NCI-H2029 treated with DMSO at 0.1 percent for 48 hours (cell line): Measurements from ENCODE around the gene VMP1.
A peak's percentile ranks its signal among the peaks of the same experiment; 100 is the strongest.
"Not testable (repeated sequence)": the region's sequence is repeated elsewhere in the genome, so short reads cannot be mapped to it uniquely, and the experiment has no call there.

Experiments
- DNase-seq: peaks from one replicate; lab custom pipeline; 2025; lab: John Stamatoyannopoulos, UW

The VMP1 gene

GRCh38 chr17:59841091-59841881 lies 133.8 kb downstream of the VMP1 start:
- not testable (repeated sequence) for DNase-seq

- DNase-seq, result not testable (repeated sequence)
These were observed 134.4 kb downstream of the VMP1 start for GRCh38 chr17:59841882-59842263.

GRCh38 chr17:59842901-59843652 lies 135.6 kb downstream of the VMP1 start:
- peak; percentile 43 for DNase-seq

DNA sequence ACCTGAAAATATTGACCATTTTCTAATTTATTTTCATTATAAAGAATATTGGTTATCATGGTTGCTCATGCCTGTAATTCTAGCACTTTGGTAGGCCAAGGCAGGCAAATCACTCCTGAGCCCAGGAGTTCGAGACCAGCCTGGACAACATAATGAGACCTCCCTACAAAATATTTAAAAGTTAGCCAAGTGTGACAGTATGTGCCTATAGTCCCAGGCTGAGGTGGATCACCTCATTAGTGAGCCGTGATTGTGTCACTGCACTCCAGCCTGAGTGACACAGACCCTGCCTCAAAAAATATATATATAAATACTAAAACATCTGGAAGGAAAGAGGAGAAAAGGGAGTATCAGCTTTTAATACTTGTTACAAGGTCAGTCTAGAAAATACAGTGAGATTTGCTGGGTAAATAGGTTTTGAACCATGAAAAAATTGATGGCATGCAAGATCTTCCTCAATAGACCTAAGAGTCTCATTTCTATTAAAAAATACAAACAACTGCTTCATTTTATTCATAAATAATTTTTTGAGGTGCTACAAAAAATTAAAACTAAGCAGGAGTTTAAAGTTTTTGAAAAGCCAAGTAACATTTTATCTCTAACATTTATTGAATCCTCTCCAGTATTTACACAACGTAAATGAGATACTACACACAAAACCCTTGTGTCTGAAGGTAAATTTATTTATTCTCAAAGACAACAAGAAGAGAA lies 137.6 kb downstream of the VMP1 start:
- peak; percentile 38 for DNase-seq

DNA sequence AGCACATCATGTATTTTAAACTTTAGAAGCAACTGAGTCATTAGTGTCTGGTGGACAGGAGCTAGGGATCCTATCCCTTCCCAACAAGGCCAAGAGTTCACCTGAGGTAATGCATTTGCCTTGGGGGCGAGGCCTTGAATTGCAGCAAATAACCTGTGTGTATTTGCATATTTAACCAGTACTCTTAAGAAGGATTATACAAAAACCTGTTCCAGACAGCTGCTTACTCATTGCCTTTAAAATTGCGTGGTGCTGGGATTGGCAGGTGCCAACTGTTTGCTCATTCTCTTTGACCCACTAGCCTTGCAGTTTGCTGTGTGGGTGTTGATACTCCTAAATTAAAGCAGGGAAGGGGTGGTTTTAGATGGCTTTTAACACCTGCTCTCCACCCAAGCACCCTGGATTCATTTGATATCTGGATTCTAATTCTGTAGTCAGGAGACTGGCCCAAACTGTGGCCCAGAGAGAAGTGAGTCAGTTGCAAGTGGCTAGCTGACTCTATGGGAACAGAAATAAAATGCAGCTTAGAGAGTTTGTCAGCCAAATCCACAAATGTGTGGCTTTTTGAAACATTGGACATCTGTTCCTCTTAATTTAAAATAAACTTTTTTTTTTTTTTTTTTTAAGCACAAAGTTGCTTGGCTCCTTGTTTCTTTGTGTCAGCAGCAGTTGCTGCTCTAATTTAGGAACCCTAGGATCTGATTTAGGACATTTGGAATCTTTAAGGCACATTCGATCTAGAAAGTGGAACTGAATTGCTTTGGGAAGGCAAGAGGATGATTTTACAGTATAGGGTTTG lies 138.3 kb downstream of the VMP1 start:
- peak; percentile 97 for DNase-seq

DNA sequence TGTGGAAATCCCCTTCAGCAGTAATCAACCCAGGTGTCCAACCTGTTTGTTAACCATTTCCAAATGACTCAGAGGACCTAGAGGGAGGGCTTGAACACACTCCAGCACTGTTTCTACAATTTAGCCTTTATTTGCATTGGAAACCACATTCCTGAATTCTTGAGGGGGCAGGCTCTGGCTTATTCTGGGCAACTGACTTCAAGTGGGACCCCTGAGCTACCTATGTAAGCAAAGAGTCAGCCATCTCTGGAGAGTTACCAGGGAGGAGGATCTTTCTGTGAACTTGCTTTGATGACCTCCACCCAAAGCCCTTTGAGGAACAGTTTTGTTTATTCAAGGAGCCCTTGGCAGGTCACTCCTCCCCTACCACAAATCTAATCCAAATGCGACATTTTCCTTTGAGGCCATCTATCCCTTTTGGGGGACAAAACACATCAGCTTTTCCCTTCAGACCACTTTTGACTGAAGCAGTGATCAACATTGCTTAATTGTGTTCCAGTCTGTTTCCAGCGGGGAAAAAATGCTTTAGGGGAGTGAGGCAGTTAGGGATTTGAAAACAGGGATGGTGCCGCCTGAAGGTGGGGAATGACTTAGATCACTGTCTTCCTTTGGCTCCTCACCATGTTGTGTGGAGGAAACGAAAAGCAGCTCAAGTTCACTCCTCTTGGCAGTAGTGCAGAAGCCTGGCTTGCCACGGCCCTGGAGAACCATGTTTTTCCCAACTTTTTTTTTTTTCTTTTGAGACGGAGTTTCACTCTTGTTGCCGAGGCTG lies 139.1 kb downstream of the VMP1 start:
- peak; percentile 95 for DNase-seq

- DNase-seq, result no peak
These were observed 140.9 kb downstream of the VMP1 start for GRCh38 chr17:59848385-59848668.

- DNase-seq, result no peak
These were observed 141.3 kb downstream of the VMP1 start for GRCh38 chr17:59848778-59849177.

GRCh38 chr17:59850311-59850710 lies 142.9 kb downstream of the VMP1 start:
- DNase-seq, result not testable (repeated sequence)

DNA sequence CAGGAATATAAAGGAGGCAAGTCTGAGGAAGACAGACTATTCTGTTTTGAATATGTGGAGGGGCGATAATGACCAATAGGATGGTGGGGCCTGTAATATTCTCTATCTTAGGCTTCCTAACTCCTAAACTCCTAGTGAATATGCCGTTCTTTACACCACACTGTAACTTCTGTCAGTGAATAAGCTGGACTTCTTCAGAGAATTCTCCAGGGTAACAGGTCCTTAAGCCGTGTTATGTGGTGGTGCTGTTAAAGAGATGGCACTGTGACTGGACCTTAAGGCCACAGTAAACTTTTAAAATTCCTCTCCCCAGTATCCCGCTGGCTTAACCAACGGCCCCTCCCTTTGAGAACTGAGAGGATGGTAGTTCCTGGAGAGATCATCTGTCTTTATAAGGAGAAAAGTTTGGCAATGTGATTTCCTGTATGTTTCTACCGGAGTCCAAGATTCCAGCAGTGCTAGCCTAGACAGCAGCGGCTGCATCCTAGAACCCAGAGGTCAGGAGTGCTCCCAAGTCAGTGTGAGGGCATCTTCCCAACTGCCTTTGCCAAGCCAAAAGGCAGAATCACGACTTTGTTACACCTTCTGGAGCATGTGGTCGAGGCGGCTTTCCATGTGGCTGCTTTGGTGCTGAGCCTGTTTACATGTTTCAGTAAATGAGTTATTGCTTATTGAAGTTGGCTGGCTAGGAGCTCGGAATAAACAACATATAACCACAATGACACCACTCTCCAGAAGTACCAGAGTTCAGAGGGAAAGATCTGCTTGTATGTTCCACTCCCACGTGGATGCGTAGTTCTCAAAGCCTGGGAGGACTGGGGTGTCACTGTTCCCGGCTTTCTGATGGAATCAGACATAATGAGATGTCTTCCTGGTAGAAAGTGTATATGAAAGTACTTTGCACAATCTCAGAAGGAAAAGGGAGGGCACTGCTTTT lies 144.3 kb downstream of the VMP1 start:
- DNase-seq, result no peak

- DNase-seq, result not testable (repeated sequence)
These were observed 145.4 kb downstream of the VMP1 start for GRCh38 chr17:59852847-59853167.

- peak; percentile 33 for DNase-seq
These were observed 145.9 kb downstream of the VMP1 start for GRCh38 chr17:59853168-59853918.

- not testable (repeated sequence) for DNase-seq
These were observed 146.7 kb downstream of the VMP1 start for GRCh38 chr17:59853919-59854729.

DNA sequence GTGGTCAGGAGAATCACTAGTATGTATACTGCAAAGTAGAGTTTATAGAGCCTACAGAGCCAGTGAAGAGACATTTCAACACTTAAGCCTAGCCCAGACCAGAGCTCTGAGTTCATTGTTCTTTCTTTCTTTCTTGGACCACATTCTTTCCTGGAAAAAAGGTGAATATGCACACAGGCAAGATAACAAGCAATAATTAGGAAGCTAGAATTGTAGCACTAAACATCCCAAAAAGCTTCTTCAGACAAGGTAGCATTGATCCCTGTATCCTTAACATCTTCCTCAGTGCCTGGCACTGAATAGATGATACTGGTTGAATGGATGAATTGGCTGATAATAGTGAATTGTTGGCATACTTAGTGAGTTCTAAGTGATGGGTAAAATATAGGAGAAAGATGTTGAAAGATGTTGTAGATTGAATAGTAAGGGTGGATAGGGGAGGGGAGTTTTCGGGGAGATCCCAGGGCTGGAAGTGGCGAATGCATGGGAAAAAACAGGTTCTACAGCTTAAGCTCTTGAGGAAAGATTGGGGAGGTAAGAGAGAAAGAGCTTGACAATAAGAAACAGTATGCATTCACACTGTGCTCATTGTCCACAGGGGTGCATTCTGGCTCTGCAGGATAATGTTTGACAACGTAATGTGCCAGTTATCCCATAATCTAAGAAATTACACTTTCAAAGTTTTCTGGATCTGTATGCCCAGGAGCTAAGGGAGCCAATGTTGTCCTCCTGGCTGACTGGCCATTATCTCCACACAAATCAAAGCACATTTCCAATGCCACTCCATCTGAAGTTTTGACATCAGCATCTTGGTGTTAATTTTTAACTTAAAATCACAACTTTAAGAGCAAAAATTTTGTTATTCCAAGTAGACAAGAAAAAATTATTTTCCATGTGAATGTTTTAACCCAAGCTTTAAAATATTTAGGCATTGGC lies 149.7 kb downstream of the VMP1 start:
- DNase-seq, result no peak

DNA sequence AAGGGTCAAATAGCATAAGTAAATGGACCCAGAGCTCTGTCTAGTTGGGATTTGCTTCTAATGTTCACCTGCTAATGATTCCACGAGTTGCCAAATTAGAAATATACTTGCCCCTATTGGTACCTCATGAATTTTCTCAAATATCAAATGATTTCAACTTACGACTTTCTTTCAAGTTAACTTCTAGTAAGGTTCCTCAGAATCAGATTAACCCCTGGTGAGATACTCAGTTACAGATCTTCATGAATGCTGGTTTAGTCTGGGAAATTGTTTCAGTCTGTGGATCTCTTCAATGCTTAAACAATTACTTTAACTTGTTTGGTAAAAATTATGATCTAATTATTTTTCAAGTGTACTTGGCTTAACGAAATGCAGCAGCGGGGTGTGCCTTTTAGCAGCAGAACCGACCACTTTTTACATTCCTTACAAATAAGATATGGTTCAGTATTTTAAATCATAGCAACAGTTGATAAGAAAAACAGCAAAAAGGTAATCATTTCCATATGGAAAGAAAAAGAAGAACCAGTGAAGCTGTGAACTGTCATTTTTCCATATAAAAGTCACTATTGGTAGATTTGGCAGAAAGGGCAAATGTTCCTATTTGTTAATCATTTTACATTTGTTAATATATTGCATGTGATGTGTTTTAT lies 150.8 kb downstream of the VMP1 start:
- no peak for DNase-seq

- DNase-seq, result no peak
These were observed 151.5 kb downstream of the VMP1 start for GRCh38 chr17:59858932-59859331.

- no peak for DNase-seq
These were observed 152.1 kb downstream of the VMP1 start for GRCh38 chr17:59859444-59860025.
